NCI-H1417 (cell line): Measurements from ENCODE around the gene QDPR.
A peak's percentile ranks its signal among the peaks of the same experiment; 100 is the strongest.
"Not testable (repeated sequence)": the region's sequence is repeated elsewhere in the genome, so short reads cannot be mapped to it uniquely, and the experiment has no call there.

Source experiments
- DNase-seq, 3 experiments: peaks; one replicate each; lab custom pipeline; 2025; lab: John Stamatoyannopoulos, UW

QDPR gene

DNA sequence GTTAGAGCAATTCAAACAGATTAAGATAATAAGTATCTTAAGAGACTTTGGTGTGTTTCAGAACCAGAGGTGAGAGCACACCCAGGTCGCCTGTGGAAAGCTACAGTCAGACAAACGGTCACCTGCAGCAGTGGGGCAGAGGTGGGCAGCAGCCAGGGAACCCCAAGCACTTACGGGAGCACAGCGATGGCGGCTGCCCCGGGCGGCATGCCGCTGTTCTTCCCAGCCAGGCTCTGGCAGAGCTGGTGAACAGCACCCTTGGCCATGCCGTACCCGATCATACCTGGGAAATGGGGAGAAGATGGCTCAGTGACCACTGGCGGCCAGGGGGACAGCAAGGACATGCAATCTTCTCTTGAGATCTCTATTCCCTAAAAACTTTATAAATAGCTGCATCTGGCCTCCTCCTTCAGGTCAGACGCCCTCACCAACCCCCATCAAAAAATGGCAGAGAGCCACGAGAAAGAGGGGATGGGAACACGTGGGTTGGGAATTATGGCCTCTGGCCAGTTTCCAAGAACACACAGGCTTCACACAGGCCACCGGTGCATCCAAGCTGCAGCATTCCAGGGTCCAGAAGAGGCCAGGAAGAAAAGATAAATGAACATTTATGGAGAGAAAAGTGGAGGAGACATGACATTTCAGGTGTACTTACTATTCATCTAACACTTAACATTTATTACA lies 19.7 kb downstream of the QDPR start:
- DNase-seq = no peak

GRCh38 chr4:17491196-17491595 lies 20.7 kb downstream of the QDPR start:
- DNase-seq = no peak

- DNase-seq = peak in 1 of 3 experiments; percentile 70
Observed at GRCh38 chr4:17490575-17491059, 21.3 kb downstream of the QDPR start.

GRCh38 chr4:17489721-17490120 lies 22.2 kb downstream of the QDPR start:
- DNase-seq = no peak

GRCh38 chr4:17489123-17489522 lies 22.8 kb downstream of the QDPR start:
- no peak for DNase-seq

- no peak for DNase-seq
Observed at GRCh38 chr4:17482716-17483115, 29.2 kb downstream of the QDPR start.

GRCh38 chr4:17480955-17481354 lies 30.9 kb downstream of the QDPR start:
- DNase-seq = no peak

GRCh38 chr4:17480210-17480927 lies 31.5 kb downstream of the QDPR start:
- no peak for DNase-seq

DNA sequence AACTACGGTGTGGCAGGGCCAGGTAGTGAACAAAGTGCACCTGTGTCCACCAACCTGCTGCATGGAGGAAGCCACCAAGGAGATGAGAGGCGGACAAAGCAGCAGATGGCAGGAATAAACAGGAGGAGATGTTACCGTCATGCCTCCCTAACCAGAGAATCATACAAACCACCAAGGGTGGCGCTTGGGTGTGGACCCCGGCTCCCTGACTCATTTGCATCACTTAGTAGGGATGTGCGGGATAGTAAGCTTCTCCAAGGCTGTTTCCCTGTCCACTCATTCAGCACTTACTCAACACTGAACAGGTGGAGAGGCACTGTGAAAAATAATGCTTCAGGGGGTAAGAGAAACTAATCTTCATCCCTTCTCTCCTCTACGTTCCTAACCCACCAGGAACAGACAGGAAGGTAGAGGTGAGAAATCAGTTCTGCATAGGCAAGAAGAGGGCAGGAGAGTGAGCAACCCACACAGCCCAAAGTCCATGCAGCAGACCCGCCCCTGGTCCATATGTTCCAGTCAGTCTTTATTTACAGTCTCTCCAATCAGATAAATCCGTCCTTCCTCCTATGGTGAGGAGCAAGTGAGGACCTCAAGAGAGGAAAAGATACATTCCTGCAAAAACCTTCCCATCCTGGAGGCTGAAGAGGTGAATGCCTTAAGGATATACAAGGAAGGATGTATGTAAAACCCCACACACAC lies 34.0 kb downstream of the QDPR start:
- no peak for DNase-seq

DNA sequence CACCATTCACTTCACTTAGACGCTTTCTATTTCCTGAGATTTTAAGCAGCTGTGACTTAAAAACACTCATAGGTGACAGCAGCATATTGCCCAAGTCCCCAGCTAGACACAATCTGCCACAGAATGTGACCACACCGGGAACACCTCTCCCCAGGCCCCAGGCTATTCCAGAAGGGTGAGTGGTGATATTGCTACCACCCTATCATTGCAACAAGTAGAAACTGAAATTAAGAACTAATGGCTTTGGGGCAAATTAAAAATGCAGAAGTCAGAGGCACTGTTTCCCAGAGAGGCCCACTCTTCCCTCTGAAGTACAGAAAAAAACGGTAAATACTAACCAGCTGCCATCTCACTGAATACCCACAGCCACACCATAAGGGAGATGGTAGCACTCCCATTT lies 35.0 kb downstream of the QDPR start:
- no peak for DNase-seq

- no peak for DNase-seq
Observed at GRCh38 chr4:17475481-17475880, 36.4 kb downstream of the QDPR start.

GRCh38 chr4:17469931-17470674 lies 41.8 kb downstream of the QDPR start:
- no peak for DNase-seq

- peak in 1 of 3 experiments; percentile 15 for DNase-seq
Observed at GRCh38 chr4:17468619-17469221, 43.2 kb downstream of the QDPR start.

- no peak for DNase-seq
Observed at GRCh38 chr4:17463606-17464005, 48.3 kb downstream of the QDPR start.

DNA sequence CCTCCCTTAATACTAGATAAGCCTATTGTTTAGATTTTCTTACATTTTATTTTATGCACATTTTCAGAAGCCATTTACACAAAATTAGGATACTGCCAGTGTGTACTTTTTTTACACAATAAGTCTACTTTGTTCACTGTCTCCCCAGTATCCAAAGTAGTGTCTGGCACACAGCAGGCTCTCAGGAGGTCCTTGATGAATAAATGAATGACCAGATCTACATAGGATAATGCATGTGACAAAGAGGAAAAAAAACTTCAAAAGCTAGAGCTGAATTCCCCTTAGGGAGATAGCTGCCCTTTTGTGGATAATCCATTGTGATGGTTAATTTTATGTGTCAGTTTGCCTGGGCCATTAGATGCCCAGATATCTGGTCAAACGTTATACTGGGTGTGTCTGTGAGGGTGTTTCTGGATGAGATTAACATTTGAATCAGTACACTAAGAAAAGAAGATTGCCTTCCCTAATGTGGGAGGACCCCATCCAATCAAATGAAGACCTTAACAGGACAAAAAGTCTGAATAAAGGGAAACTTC lies 61.6 kb downstream of the QDPR start:
- DNase-seq = no peak

GRCh38 chr4:17448689-17449088 lies 63.2 kb downstream of the QDPR start:
- no peak for DNase-seq

DNA sequence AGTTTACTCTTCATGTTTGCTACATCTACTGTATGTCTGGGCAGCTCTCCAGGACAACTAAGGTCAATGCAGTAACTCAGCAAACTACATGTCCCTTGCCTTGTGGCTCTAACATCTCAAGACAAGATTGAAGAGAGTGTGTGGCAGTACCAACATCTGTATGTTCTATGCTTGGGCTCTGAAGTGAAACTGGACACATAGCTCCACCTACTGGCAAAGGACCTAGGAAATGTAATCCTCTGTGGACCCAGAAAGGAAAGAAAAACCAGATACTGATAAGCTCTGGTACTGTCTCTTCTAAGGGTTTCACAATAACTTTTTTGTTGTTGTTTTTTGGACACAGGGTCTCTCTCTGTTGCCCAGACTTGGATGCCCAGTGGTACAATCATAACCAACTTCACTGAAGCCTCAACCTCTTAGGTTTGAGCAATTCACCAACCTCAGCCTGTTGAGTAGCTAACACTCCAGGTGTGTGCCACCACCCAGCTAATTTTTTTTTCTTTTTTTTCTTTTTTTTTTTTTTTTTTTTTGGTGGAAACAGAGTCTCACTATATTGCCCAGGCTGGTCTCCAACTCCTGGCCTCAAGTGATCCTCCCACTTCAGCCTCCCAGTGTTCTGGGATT lies 64.1 kb downstream of the QDPR start:
- peak; percentile 50 to 76 (median 53) for DNase-seq

DNA sequence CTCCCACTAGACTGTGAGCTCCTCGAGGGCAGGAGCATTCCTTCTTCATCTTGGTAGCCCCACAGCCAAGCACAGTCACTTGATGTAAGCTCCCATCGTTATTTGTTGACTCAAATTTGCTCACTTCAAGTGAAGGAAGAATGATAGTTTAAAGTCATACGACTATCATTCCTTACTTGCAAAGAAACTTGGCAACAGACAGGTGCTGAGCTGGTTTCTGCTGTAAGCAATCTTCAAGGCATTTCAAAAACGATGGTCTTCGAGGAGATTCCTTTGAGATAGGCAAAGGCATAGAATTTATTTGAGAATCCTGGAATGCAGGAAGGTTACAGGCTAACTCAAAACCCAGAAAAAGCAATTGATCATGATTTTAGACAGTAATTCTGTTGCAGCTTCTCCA lies 64.8 kb downstream of the QDPR start:
- DNase-seq = no peak

GRCh38 chr4:17442477-17442876 lies 69.4 kb downstream of the QDPR start:
- not testable (repeated sequence) for DNase-seq

DNA sequence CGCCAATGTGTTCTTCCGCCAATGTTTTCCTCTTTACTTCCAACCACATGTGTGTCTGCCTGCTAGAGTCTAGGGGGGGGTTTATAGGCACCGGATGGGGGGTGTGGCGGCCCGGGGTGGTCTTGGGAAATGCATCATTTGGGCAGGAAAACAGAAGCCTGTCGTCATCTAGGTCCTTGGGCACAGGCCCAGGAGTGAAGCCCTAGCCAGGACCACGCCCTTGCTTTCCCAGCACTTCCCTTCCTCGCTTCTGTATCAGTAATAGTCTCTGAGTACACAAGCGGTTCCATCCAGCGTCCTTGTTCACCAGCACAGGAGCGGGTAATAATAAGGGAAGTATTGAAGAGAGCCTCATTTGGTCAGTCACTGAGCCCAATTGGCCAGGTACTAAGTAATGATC lies 74.5 kb downstream of the QDPR start:
- no peak for DNase-seq

DNA sequence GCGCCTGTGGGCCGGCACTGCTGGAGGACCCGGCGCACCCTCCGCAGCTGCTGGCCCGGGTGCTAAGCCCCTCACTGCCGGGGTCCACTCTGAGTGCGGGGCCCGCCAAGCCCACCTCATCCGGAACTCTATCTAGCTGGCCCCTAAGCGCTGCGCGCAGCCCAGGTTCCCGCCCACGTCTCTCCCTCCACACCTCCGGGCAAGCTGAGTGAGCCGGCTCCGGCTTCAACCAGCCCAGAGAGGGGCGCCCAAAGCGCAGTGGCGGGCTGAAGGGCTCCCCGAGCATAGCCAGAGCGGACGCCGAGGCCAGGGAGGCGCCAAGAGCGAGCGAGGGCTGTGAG lies 75.2 kb downstream of the QDPR start:
- DNase-seq = no peak
